ENCODE data around the gene GRID1. TPM values are rescaled to one million over a fixed set of nuclear protein-coding genes. Genes with fewer than 3 reads are reported as not detected.

GRID1 gene
- total RNA-seq, 1 experiment from 2014 or later = 5.6 TPM

DNA sequence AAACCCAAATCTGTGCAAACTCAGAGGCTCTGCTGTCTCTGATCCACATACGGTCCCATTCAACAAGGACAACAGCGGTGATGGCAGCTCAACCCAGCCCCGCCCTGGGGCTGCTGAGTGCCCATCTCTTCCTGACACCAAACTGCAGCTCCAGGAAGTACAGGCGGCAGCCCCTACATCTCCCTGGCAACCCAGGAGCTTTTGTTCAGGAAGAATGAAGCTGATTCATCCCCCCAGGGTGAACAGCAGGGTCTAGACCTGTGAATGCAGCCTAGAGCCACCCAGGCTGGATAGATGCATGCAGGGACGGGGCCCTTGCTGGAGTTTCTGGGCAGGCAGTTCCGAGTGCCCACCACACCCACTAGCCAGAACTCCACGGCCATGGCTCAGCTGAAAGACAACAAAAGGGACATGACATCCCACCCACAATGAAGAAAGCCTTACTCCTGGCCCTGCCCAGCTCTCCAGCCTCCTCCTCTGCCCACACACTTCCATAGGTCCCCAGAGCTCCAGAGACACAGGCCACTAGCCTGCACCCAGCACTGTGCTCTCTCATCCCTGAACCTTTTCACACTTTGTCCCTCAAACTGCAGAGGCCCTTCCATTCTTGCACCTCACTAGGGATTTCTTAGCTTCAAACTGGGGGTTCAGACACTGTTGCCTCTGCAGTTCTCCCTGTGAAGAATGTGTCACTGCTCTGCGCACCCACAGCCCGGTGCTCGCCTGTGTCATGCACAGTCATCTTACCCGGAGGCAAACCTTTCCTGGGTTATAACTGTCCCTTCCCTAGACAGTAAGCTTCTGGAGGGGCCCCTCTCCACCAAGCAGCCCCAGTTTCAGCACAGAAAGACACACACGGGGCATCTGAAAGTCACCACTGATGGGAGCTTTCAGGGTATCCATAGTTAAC lies 99.1 kb downstream of the GRID1 start:
- no TSS peak for BruUV-seq (replicated peaks)
- Histone ChIP-seq H3K4me2 (ENCODE audit: low read length) (no peak overlapping the region), H3K27ac (ENCODE audit: low read depth, low read length) (no peak overlapping the region), H3K79me2 (ENCODE audit: insufficient read depth, low read length) (no peaks in the 10 kb centered on the region), H2AFZ (ENCODE audit: low read depth, low read length, poor library complexity, severe bottlenecking) (no peak overlapping the region), H3K27me3 (ENCODE audit: insufficient read depth, low read length) (no peaks in the 10 kb centered on the region), H3K4me3 (replicated peaks in 1 of 2; ENCODE audit: low read depth in 1 of 2, low read length in 2 of 2) (no peak overlapping the region), H3K4me1 (ENCODE audit: control insufficient read depth in 1 of 2, insufficient read depth in 2 of 2, low read length in 2 of 2) (no peaks in the 10 kb centered on the region), H4K20me1 (ENCODE audit: insufficient read depth) (no peaks in the 10 kb centered on the region), H3K36me3 (ENCODE audit: control insufficient read depth in 1 of 2, insufficient read depth in 2 of 2, low read length in 2 of 2) (no peaks in the 10 kb centered on the region), H3K9me2 (ENCODE audit: insufficient read depth) (no peaks in the 10 kb centered on the region), H3K9me3 (ENCODE audit: control insufficient read depth in 1 of 2, insufficient read depth in 1 of 2, low read depth in 1 of 2, low read length in 2 of 2) (no peaks in the 10 kb centered on the region), H3K9ac (ENCODE audit: low read length) (no peak overlapping the region)
- intact Hi-C loops (cut with micrococcal nuclease) = no loop called here
- no peak for DNase-seq (ENCODE audit: low read depth, low spot score)
- POLR2A ChIA-PET = no interaction called here
- RAD21 ChIA-PET (ENCODE audit: low non-redundant PET in 1 of 2, low total read pairs in 2 of 2, uncharacterized antibody in 2 of 2, unreplicated experiment in 2 of 2) = interaction anchor here in 1 of 2 experiments (0.6 kb wide), 1 partner anchor 15 kb away, joined by 3 read pairs; no protein-coding TSS in a partner anchor
- CTCF ChIA-PET = no interaction called here
- ATAC-seq = no peak
- no peak for TF ChIP-seq TCF7L2 (IDR thresholded peaks at IDR 0.05; ENCODE audit: borderline replicate concordance, extremely low read depth, insufficient read depth, insufficient read length)
- TF ChIP-seq CEBPB (IDR thresholded peaks at IDR 0.05; ENCODE audit: low read depth) = no peak
- TF ChIP-seq EZH2 (IDR thresholded peaks at IDR 0.05) = no peak
- TF ChIP-seq RAD21 (IDR thresholded peaks at IDR 0.05; ENCODE audit: low read depth) = no peak
- TF ChIP-seq SRF (IDR thresholded peaks at IDR 0.05; ENCODE audit: low read depth) = no peak
- TF ChIP-seq ELF1 (IDR thresholded peaks at IDR 0.05; ENCODE audit: borderline replicate concordance, low read depth) = no peak
- no peak for TF ChIP-seq CBX3 (IDR thresholded peaks at IDR 0.05; ENCODE audit: low read depth)
- TF ChIP-seq YY1 (IDR thresholded peaks at IDR 0.05; ENCODE audit: extremely low read depth, insufficient replicate concordance, low read depth, low read length) = no peak
- no peak for TF ChIP-seq ZNF274 (IDR thresholded peaks at IDR 0.05; ENCODE audit: low read depth, low read length)
- no peak for TF ChIP-seq SIN3A (IDR thresholded peaks at IDR 0.05; ENCODE audit: low read depth)
- TF ChIP-seq EZH2phosphoT487 (IDR thresholded peaks at IDR 0.05; ENCODE audit: borderline replicate concordance) = no peak
- no peak for TF ChIP-seq POLR2AphosphoS5 (IDR thresholded peaks at IDR 0.05; ENCODE audit: low read depth, low read length)
- TF ChIP-seq, protein P1, sequence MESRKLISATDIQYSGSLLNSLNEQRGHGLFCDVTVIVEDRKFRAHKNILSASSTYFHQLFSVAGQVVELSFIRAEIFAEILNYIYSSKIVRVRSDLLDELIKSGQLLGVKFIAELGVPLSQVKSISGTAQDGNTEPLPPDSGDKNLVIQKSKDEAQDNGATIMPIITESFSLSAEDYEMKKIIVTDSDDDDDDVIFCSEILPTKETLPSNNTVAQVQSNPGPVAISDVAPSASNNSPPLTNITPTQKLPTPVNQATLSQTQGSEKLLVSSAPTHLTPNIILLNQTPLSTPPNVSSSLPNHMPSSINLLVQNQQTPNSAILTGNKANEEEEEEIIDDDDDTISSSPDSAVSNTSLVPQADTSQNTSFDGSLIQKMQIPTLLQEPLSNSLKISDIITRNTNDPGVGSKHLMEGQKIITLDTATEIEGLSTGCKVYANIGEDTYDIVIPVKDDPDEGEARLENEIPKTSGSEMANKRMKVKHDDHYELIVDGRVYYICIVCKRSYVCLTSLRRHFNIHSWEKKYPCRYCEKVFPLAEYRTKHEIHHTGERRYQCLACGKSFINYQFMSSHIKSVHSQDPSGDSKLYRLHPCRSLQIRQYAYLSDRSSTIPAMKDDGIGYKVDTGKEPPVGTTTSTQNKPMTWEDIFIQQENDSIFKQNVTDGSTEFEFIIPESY (IDR thresholded peaks at IDR 0.05; ENCODE audit: extremely low read depth, insufficient replicate concordance, low read length) = no peak
- TF ChIP-seq ZFX (IDR thresholded peaks at IDR 0.05) = no peak
- TF ChIP-seq, protein P2, sequence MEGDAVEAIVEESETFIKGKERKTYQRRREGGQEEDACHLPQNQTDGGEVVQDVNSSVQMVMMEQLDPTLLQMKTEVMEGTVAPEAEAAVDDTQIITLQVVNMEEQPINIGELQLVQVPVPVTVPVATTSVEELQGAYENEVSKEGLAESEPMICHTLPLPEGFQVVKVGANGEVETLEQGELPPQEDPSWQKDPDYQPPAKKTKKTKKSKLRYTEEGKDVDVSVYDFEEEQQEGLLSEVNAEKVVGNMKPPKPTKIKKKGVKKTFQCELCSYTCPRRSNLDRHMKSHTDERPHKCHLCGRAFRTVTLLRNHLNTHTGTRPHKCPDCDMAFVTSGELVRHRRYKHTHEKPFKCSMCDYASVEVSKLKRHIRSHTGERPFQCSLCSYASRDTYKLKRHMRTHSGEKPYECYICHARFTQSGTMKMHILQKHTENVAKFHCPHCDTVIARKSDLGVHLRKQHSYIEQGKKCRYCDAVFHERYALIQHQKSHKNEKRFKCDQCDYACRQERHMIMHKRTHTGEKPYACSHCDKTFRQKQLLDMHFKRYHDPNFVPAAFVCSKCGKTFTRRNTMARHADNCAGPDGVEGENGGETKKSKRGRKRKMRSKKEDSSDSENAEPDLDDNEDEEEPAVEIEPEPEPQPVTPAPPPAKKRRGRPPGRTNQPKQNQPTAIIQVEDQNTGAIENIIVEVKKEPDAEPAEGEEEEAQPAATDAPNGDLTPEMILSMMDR (IDR thresholded peaks at IDR 0.05 in 2 of 3, conservative IDR thresholded peaks at IDR 0.05 in 1 of 3; ENCODE audit: borderline replicate concordance in 1 of 3, insufficient read depth in 1 of 3, low read depth in 2 of 3, low read length in 2 of 3) = no peak

Measured in HCT116 (cell line).